Skin of body (tissue), 2 donors: ENCODE measurements around the gene VPS45. TPM values are rescaled to one million over a fixed set of nuclear protein-coding genes. Genes with fewer than 3 reads are reported as not detected.

ENCODE experiments used
- DNase-seq: peaks from one replicate; lab custom pipeline; 2025; lab: John Stamatoyannopoulos, UW
- total RNA-seq: library from RNA; depleted of rRNA; stranded (reverse); fragments of >200 nt; gene quantifications from one replicate; pipeline ENCODE4 v1.2.3, GENCODE V29; 2014

VPS45 gene
- total RNA-seq, 1 donor from 2014 or later, result 59.3 TPM

- no peak for DNase-seq
These were observed 124.4 kb downstream of the VPS45 start for GRCh38 chr1:150192012-150192411.

GRCh38 chr1:150194381-150195031 is 126.9 kb downstream of the VPS45 start:
- no peak for DNase-seq

Other genes starting within 250 kb of the VPS45 start
- 10.9 TPM for gene BOLA1, start 168.2 kb upstream of the VPS45 start, total RNA-seq
- gene SV2A, start 149.9 kb upstream of the VPS45 start, total RNA-seq, result 1.1 TPM
- gene SF3B4, start 140.0 kb upstream of the VPS45 start, total RNA-seq, result 12.2 TPM
- gene MTMR11, start 130.9 kb upstream of the VPS45 start, total RNA-seq, result 8.7 TPM
- gene OTUD7B, start 57.0 kb upstream of the VPS45 start, total RNA-seq, result 12.8 TPM
- 23.2 TPM for gene PLEKHO1, start 82.1 kb downstream of the VPS45 start, total RNA-seq
- gene ANP32E, start 168.3 kb downstream of the VPS45 start, total RNA-seq, result 30.9 TPM
- 0.69 TPM for gene CA14, start 190.0 kb downstream of the VPS45 start, total RNA-seq
- gene APH1A, start 201.2 kb downstream of the VPS45 start, total RNA-seq, result 56.1 TPM
- 39.8 TPM for gene C1orf54, start 205.0 kb downstream of the VPS45 start, total RNA-seq
- gene CIART, start 214.8 kb downstream of the VPS45 start, total RNA-seq, result 2.1 TPM
- gene MRPS21, start 226.1 kb downstream of the VPS45 start, total RNA-seq, result 35.6 TPM